GM19238 (cell line): Measurements from ENCODE around the gene STYXL1.
"Not testable (repeated sequence)": the region's sequence is repeated elsewhere in the genome, so short reads cannot be mapped to it uniquely, and the experiment has no call there.

ENCODE experiments used
- DNase-seq: peaks from one replicate; pipeline ENCODE4 v3.0.0; 2011; ENCODE audit warnings: low spot score; ENCODE audit not compliant: insufficient read length

STYXL1 gene

GRCh38 chr7:76047811-76048667 is at the start of gene STYXL1, which contains the start of gene MDH2:
Gene STYXL1 (minus strand): TSS chr7:76048000. CDS start chr7:76030523, 17,477 bp downstream.
Gene MDH2 (plus strand): TSS chr7:76048106. CDS start chr7:76048161, 55 bp downstream.
- peak; percentile 94 for DNase-seq

- no peak for DNase-seq
Observed at GRCh38 chr7:76095908-76096307, 48.1 kb upstream of the STYXL1 start.

DNA sequence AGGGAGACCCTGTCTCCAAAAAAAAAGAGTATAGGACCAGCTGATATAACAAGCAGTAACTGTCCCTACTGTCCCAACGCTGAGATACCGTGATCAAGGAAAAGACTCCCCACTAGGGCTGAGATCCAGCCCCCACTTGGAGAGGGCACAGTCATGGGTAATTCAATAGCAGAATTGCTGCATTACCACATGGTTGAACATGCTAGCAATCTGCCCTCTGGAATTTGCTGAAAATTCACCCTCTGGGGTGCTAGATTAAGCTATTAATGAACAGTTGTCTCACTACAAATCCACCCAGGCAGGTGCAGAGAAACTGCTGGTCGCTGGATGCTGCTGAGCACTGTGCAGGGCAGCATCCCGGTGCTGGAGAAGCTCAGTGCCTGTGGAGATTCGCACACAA is 46.5 kb upstream of the STYXL1 start:
- DNase-seq = not testable (repeated sequence)

DNA sequence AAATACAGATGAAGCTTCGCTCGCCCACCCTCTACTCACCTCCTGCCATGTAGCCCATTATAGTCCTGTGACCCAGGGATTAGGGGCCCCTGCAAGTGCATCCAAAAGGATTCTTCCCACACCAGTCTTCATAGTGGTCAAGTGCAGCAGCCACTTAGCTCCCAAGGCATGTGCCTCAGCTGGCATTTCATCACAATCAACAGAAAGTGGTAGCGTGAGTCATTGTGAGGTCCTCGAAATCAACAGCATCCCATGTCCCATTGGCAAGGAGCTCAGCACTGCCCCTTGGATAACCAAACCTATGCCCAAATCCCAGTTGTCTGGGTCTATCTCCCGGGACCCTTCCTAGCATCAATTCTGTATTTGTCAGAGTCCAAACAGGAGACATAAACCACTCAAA is 45.7 kb upstream of the STYXL1 start:
- not testable (repeated sequence) for DNase-seq

DNA sequence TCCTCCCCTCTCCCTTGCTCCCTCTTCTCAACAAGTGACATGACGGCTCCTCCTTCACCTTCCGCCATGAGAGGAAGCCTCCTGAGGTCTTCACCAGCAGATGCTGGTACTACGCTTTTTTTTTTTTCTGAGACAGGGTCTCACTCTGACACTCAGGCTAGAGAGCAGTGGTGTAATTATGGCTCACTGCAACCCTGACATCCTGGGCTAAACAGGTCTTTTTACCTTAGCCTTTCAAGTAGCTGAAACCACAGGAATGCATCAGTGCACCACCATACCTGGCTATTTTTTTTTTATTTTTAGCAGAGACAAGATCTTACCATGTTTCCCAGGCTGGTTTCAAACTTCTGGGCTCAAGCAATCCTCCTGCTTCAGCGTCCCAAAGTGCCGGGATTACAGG is 43.7 kb upstream of the STYXL1 start:
- no peak for DNase-seq

- DNase-seq = no peak
Observed at GRCh38 chr7:76089865-76090475, 42.2 kb upstream of the STYXL1 start.

GRCh38 chr7:76087362-76087791 is 39.6 kb upstream of the STYXL1 start:
- DNase-seq = not testable (repeated sequence)

DNA sequence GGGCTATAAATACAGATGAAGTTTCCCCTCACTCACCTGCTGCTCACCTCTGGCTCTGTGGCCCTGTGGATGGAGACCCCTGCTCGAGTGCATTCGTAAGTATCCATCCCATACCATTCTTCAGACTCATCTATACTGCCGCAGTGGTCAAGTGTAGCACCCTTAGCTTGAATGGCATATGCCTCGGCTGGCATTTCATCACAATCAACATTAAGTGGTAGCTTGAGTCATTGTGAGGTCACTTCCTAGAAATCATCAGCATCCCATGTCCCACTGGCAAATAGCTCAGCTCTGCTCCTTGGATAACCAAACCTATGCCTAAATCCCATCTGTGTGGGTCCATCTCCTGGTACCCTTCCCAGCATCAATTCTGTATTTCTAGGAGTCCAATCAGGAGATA is 38.3 kb upstream of the STYXL1 start:
- no peak for DNase-seq

GRCh38 chr7:76084115-76084514 is 36.3 kb upstream of the STYXL1 start:
- not testable (repeated sequence) for DNase-seq

GRCh38 chr7:76080204-76080603 is 32.4 kb upstream of the STYXL1 start:
- no peak for DNase-seq

GRCh38 chr7:76077435-76077834 is 29.6 kb upstream of the STYXL1 start:
- DNase-seq = no peak

GRCh38 chr7:76076995-76077394 is 29.2 kb upstream of the STYXL1 start:
- DNase-seq = no peak

DNA sequence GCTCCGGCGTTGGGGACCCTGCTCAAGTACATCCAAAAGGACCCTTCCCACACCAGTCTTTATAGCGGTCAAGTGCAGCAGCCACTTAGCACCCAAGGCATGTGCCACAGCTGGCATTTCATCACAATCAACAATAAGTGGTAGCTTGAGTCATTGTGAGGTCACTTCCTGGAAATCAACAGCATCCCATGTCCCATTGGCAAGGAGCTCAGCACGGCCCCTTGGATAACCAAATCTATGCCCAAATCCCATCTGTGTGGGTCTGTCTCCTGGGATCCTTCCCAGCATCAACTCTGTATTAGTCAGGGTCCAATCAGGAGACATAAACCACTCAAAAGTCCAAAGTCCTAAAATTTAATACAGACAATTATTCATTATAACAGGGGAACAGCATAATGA is 27.2 kb upstream of the STYXL1 start:
- DNase-seq = no peak

GRCh38 chr7:76074306-76074971 is 26.6 kb upstream of the STYXL1 start:
- DNase-seq = no peak

- DNase-seq = no peak
Observed at GRCh38 chr7:76073335-76073990, 25.7 kb upstream of the STYXL1 start.

DNA sequence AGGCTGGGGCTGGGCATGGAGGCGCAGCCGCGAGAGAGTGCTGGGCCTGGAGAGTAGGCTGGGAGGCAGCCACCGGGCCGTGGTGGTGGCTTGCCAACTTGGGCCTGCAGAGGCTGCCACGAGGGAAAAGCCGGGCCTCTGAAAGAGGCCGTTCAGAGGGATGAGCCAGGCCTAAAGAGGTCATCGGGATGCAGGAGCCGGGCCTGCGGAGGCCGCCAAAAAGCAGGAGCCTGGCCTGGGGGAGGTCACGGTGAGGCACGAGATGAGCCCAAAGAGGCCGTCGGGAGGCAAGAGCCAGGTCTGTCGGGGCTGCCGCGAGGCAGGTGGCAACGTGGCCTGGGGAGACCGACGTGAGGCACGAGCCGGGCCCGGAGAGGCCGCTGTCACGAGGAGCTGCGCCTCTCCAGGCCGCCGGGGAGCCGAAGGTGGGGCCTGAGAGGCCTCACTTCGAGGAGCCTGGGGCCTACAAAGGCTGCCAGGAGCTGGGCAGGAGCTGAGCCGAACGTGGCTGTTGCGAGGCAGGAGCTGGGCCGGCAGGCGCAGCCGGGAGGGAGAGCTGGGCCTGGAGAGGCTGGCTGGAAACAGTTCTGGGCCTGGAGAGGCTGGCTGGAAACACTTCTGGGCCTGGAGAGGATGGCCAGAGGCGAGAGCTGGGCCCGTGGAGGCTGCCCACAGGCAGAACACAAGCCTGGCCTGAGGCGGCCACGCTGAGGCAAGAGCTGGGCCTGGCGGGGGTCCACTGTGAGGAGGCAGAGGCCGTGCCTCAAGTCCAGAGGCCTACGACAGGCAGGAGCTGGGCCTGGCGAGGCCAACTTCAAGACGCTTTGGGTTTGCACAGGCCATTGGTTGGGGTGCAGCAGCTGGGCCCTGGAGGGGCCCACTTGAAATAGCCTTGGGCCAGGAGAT is 24.7 kb upstream of the STYXL1 start:
- DNase-seq = no peak

DNA sequence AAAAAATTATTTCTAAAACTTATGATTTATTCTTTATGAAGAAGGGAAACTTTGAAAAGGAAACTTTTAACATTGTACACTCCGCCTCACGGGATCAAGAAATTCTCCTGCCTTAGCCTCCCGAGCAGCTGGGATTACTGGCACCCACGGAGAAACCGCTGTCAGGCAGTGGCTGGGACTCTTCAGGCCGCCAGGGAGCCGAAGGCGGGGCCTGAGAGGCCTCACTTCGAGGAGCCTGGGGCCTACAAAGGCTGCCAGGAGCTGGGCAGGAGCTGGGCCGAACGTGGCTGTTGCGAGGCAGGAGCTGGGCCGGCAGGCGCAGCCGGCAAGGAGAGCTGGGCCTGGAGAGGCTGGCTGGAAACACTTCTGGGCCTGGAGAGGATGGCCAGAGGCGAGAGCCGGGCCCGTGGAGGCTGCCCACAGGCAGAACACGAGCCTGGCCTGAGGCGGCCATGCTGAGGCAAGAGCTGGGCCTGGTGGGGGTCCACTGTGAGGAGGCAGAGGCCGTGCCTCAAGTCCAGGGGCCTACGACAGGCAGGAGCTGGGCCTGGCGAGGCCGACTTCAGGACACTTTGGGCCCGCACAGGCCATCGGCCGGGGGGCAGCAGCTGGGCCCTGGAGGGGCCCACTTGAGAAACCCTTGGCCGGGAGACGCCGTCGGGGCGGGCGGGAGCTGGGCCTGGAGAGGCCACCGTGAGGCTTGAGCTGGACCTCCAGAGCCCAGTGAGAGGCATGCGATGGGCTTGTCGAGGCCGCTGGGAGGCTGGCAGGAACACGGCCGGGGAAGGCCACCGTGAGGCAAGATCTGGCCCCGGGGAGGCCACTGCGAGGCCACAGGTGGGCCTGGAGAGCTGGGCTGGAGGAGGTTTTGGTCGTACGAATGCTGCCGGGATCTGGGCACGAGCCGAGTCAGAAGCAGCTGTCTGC is 23.8 kb upstream of the STYXL1 start:
- DNase-seq = no peak

DNA sequence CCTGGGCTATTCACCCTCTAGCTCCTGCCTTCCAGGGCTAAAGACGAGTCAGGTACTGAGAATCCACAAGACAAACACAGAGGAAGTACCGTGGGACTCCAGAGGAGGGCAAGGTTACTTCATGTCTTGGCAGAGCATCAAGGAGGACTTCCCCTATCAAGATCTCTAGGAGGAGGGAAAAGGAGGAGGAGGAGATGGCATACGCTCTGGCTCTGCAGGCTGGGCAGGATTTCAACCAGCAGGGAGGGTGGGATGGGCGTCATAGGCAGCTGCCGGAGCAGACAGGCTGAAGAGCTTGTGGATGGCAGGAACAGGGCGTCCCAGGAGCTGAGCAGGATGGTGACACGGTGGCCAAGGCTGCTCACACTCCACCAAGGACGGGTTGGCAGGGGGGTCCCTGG is 21.4 kb upstream of the STYXL1 start:
- DNase-seq = no peak

GRCh38 chr7:76066716-76067503 is 19.1 kb upstream of the STYXL1 start:
- no peak for DNase-seq
